GM12873 (cell line): ENCODE measurements around the gene CHRDL2.

Experiments used
- TF ChIP-seq, protein P1 (sequence below): IDR thresholded peaks from 2 replicates; pipeline ENCODE4 v1.5.1; 2012; ENCODE audit warnings: low read depth, mild to moderate bottlenecking, moderate library complexity, low read length, control low read depth; ENCODE audit not compliant: insufficient read depth; ENCODE audit errors: missing control alignments

Gene CHRDL2

DNA sequence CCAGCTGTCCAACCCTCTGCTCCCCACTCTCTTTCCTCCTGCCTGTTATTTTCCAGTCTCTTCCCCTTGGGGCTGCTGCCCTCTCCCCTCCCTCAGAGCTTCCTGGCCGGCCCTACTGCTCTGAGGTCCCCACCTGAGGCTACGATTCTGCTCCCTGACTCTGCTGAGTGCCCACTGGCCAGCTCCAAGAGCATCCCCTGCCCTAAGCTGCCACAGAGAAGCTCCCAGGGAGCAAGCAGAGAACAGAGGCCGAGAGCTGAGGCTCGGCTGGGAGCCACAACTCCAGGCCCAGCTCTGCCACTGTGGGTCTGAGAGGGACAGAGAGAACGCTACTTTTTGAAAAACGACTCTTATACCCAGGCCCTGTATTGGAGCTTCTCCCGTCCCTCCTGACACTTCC is 61.1 kb downstream of the CHRDL2 start:
- TF ChIP-seq, protein P1, sequence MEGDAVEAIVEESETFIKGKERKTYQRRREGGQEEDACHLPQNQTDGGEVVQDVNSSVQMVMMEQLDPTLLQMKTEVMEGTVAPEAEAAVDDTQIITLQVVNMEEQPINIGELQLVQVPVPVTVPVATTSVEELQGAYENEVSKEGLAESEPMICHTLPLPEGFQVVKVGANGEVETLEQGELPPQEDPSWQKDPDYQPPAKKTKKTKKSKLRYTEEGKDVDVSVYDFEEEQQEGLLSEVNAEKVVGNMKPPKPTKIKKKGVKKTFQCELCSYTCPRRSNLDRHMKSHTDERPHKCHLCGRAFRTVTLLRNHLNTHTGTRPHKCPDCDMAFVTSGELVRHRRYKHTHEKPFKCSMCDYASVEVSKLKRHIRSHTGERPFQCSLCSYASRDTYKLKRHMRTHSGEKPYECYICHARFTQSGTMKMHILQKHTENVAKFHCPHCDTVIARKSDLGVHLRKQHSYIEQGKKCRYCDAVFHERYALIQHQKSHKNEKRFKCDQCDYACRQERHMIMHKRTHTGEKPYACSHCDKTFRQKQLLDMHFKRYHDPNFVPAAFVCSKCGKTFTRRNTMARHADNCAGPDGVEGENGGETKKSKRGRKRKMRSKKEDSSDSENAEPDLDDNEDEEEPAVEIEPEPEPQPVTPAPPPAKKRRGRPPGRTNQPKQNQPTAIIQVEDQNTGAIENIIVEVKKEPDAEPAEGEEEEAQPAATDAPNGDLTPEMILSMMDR, result no peak

DNA sequence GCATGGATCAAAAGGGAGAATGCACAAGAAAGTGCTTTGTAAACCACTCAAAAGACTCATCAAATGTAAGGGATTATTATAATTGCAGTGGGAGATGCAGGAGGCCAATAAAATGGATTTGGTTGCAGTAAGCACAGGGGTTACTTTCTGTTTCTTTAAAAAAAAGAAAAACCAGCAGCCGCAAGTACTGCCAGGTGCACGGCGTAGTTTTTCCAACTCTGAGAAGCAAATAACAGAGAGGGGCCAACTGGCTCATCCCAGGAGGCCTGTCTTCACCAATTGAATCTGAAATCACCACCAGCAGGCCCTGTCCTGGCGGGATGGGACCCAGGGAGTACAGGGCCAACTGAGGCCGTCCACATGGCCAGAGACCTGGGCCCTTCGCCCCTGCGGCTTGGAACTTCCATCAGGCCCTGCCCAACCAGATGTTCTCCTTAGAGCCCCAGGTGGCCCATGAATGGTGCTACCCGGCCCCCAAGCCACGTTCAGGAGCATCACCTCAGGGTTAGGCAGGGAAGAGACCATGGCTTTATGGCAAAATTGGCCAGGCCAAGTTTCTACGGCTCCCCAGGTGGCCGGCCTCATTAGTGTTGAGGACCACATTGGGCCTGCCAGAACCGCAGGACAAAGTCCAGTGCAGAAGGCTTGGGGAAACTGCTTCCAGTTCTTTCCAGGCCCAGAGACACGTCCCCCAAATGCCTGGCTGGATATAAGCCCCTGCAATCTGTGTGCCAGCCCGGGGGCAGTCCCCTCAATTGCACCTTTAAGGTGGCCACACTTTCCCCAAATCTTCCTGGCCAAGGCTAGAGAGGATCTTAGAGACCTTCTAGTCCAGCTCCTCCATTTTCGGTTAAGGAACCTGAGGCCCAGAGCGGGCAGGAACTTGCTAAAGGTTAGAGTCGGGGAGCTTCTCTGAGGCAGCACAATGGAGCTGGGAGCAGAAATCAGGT is 61.7 kb downstream of the CHRDL2 start:
- TF ChIP-seq, protein P1, result no peak

DNA sequence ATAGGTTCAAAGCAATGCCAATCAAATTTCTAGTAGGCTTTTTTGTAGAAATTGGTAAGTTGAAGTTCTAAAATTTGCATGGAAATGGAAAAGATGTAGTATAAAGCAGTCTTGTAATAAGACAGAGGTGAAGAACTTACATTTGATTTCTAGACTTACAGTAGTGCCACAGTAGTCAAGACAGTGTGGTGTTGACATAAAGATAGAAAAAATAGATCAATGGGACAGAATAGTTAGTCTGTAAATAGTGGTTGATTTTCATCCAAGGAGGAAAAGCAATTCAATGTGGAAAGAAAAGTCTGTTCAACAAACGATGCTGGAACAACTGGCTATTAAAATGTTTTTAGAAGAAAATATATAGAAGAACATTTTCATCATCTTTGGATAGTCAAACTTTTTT is 67.9 kb downstream of the CHRDL2 start:
- TF ChIP-seq, protein P1, result no peak

DNA sequence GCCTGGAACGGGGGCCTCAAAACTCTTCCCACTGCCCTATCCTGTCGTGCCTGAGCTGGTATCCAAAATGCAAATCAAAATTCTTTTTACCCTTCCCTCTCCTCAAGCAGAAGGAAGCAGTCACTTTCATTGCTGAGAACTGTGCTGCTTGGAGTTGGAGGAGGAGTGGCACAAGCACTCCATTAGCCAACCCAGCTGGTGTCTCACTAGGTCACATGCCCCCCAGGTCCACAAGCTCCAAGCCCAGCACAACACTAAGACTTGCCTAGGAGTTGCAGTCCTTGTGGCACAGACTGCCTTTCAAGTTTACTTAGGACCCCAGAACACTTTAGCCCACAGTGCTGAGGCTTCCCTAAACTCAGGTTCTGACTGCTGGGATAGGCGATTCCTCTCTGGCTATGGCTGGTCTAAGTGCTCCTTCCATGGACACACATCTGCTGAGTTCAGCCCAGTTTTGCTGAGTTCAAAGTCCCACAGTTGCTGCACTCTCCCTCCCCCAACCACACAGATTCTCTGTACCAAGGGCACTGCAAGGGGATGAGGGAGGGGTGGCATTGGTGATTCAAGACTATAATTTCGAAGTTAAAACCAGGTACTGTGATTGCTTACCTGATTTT is 68.6 kb downstream of the CHRDL2 start:
- TF ChIP-seq, protein P1, result no peak

DNA sequence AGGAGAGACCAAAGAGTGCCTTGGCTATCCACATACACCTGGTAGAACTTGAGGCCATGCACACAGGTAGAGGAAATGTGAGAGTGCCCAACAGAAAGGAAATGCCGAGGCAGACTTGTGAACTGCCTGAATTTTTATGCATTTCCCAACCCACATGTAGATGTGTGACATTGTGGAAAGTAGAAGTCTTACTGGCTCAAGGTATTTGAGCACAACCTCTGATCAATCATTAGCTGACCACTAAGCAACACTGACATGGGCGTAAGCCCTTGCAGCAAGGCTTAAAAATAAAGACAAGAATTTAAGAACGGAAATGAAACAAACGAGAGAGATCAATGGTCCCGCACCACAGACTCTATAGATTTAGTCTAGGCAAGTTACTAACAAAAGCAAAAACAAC is 76.2 kb downstream of the CHRDL2 start:
- TF ChIP-seq, protein P1, result no peak

DNA sequence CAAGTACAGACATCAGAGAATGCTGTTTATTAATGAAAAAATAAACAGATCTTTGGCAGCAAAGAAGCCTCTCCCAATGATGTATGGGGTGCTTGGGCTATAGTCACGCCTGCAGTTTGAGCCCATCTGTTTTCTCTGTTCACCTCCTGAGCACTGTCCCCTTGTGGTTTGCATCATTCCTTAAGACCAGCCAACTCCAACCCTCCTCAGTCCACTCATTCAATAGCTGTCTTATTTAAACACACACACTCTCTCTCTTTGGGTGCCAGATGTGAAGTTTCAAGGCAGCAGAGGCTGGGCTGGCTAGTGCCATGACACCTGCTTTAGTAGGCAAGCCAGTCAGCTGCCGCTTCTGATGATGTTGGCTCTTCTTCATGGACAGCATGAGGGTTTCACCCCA is 80.7 kb downstream of the CHRDL2 start:
- TF ChIP-seq, protein P1, result no peak

DNA sequence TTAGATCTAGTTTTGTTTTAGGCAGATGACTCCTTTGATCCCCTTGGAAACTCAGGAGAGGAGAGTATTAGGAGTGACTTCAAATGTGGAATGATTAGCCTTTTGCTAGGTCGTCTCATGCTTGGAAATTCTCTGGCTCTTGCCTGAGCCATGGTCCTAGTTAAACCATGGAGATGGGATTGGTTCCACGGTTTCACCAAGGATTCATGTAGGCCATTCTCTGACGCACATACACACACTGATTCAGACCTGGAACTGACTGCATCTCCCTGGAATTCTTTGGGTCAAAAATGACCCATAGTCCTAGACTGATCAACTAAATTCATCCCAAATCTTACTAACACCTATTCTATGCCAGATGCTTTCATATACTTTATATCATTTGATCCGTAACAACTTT is 82.3 kb downstream of the CHRDL2 start:
- TF ChIP-seq, protein P1, result no peak
